Natural killer cell (primary cell): ENCODE measurements around the gene ARL5B. TPM values are rescaled to one million over a fixed set of nuclear protein-coding genes. Genes with fewer than 3 reads are reported as not detected.

Experiments used
- ATAC-seq, 3 donors: fragments of 150-1000 bp in 2 of 3; fragments of 200-7000 bp in 1 of 3; cut with Tn5 transposase; 1 replicate in 1 of 3; 2 replicates in 2 of 3; pipeline ENCODE4 v1.10.0; 2021; ENCODE audit warnings: mild to moderate bottlenecking in 2 of 3, moderate library complexity in 2 of 3
- DNase-seq, 2 donors: peaks; one replicate each; pipeline versions ENCODE4 v3.0.0 to v3.0.0-alpha.2; 2013 to 2021; ENCODE audit warnings: mixed read lengths in 1 of 2
- H3K27ac ChIP-seq: one replicate; pipeline ENCODE4 v1.5.1; 2013; ENCODE audit warnings: mild to moderate bottlenecking, low read length
- H3K27me3 ChIP-seq: one replicate; pipeline ENCODE4 v1.6.1; 2013; ENCODE audit warnings: low read length; ENCODE audit not compliant: control insufficient read depth, insufficient read depth
- H3K36me3 ChIP-seq: one replicate; pipeline ENCODE4 v1.6.1; 2013; ENCODE audit warnings: low read length; ENCODE audit not compliant: control insufficient read depth, insufficient read depth
- H3K4me1 ChIP-seq: one replicate; pipeline ENCODE4 v1.6.1; 2013; ENCODE audit warnings: low read length; ENCODE audit not compliant: control insufficient read depth, insufficient read depth
- H3K4me3 ChIP-seq: one replicate; pipeline ENCODE4 v1.5.1; 2013; ENCODE audit warnings: low read length
- H3K9me3 ChIP-seq: one replicate; pipeline ENCODE4 v1.6.1; 2013; ENCODE audit warnings: low read length; ENCODE audit not compliant: control insufficient read depth, insufficient read depth
- H3K27ac Mint-ChIP-seq, 2 donors: one replicate each; pipeline ENCODE4 v1.8.0; 2022; ENCODE audit warnings: mild to moderate bottlenecking in 2 of 2, mixed read lengths in 2 of 2, moderate library complexity in 1 of 2
- H3K27me3 Mint-ChIP-seq, 2 donors: one replicate each; pipeline ENCODE4 v1.8.0; 2022; ENCODE audit warnings: low read depth in 2 of 2, mixed read lengths in 2 of 2
- H3K36me3 Mint-ChIP-seq: one replicate; pipeline ENCODE4 v1.8.0; 2022; ENCODE audit warnings: mixed read lengths
- H3K4me1 Mint-ChIP-seq, 2 donors: one replicate each; pipeline ENCODE4 v1.8.0; 2022; ENCODE audit warnings: mixed read lengths in 2 of 2
- H3K4me3 Mint-ChIP-seq: one replicate; pipeline ENCODE4 v1.8.0; 2022; ENCODE audit warnings: mild to moderate bottlenecking, moderate library complexity, mixed read lengths
- H3K9me3 Mint-ChIP-seq, 2 donors: one replicate each; pipeline ENCODE4 v1.8.0; 2022; ENCODE audit warnings: mixed read lengths in 2 of 2
- WGBS: methylation state at CpG from one replicate; pipeline ENCODE4 v1.1.7; 2013; ENCODE audit warnings: missing lambda C conversion rate; ENCODE audit not compliant: insufficient coverage; 5-methylcytosine and 5-hydroxymethylcytosine counted together
- intact Hi-C: fragments of 100-400 bp; cut with micrococcal nuclease; formaldehyde crosslinking; loops from one replicate; pipeline ENCODE4 v1.14.2; 2022
- total RNA-seq, 4 donors: library from RNA; stranded (reverse); fragments of 120-200 nt in 1 of 4; gene quantifications; one replicate each; pipeline versions ENCODE4 v1.2.3 to v1.2.4, GENCODE V29; 2013 to 2022
- TF ChIP-seq, protein P1 (sequence below): fragments of 200-600 bp; IDR thresholded peaks from one replicate; pipeline ENCODE4 v1.8.0; 2022; ENCODE audit warnings: antibody characterized with exemption

The ARL5B gene
- total RNA-seq, 3 donors from 2014 or later (not counting 1 experiment from before 2014, with no cell fraction given), result 19.1 to 25.9 (median 20.8) TPM

DNA sequence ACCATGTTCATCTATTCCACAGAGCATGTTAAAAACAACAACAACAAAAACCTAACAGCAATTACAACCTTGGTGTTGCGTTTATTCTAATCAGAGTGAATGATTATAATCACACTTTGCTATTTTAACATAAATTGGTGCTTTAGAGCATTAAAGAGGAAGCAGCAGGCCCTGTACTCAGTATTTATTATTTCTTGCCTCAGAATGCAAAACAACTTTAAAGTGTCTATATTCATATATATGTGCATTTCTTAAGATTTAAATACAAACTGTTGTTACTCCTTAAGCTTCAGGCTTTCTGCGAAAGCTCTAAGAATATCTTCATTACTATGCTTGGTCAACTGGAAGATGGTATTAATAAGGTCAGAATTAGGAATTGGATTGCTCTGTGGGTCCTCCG is 21.5 kb downstream of the ARL5B start:
- Histone ChIP-seq H3K9me3 (no peaks in the 10 kb centered on the region), H3K36me3 (peaks cover 8% of the 10 kb centered on the region), H3K27ac (no peak overlapping the region), H3K27me3 (no peaks in the 10 kb centered on the region), H3K4me1 (no peaks in the 10 kb centered on the region), H3K4me3 (no peak overlapping the region)
- ATAC-seq (no peak), DNase-seq (no peak)
- Mint-ChIP-seq H3K27ac (peak overlapping the region in 1 of 2 donors; percentile 46), H3K4me3 (no peak overlapping the region), H3K4me1 (peaks cover 9 to 14% of the 10 kb centered on the region in 2 donors), H3K36me3 (peaks cover under 1% of the 10 kb centered on the region), H3K9me3 (no peaks in the 10 kb centered on the region), H3K27me3 (no peaks in the 10 kb centered on the region)
- TF ChIP-seq, protein P1, sequence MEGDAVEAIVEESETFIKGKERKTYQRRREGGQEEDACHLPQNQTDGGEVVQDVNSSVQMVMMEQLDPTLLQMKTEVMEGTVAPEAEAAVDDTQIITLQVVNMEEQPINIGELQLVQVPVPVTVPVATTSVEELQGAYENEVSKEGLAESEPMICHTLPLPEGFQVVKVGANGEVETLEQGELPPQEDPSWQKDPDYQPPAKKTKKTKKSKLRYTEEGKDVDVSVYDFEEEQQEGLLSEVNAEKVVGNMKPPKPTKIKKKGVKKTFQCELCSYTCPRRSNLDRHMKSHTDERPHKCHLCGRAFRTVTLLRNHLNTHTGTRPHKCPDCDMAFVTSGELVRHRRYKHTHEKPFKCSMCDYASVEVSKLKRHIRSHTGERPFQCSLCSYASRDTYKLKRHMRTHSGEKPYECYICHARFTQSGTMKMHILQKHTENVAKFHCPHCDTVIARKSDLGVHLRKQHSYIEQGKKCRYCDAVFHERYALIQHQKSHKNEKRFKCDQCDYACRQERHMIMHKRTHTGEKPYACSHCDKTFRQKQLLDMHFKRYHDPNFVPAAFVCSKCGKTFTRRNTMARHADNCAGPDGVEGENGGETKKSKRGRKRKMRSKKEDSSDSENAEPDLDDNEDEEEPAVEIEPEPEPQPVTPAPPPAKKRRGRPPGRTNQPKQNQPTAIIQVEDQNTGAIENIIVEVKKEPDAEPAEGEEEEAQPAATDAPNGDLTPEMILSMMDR, result no peak
- WGBS, result 90% methylated on average over 2 of the region's 3 CpGs
- intact Hi-C loops, result no loop called here

DNA sequence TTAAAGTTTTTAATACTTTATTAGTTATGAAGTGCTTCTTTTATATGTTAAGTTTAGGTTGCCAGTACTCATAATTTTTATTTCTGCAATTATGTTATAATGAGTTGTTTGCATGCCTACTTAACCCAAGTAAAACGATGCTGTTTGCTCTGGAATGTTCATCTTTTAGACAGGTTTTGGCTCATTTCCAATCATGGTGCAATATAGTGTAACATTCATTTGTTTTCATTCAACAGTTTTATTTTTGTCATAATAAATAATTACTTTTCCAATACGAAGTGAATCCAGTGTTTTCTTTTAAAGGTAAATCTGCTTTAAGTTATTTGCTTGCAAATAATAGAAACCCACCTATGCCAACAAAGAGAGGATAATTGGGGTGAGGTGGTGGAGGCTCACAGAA is 22.1 kb downstream of the ARL5B start:
- H3K27ac ChIP-seq, result no peak overlapping the region
- peaks cover 9 to 14% of the 10 kb centered on the region in 2 donors for H3K4me1 Mint-ChIP-seq
- no peaks in the 10 kb centered on the region for H3K27me3 ChIP-seq
- peak overlapping the region in 1 of 2 donors; percentile 46 for H3K27ac Mint-ChIP-seq
- intact Hi-C loops, result no loop called here
- ATAC-seq (no peak), DNase-seq (no peak)
- TF ChIP-seq, protein P1, result no peak
- H3K4me1 ChIP-seq, result no peaks in the 10 kb centered on the region
- no peaks in the 10 kb centered on the region for H3K27me3 Mint-ChIP-seq
- no peak overlapping the region for H3K4me3 Mint-ChIP-seq
- no peaks in the 10 kb centered on the region for H3K9me3 ChIP-seq
- 100% methylated on average over 1 of the region's 2 CpGs for WGBS
- H3K4me3 ChIP-seq, result no peak overlapping the region
- no peaks in the 10 kb centered on the region for H3K9me3 Mint-ChIP-seq
- peaks cover 4% of the 10 kb centered on the region for H3K36me3 ChIP-seq
- H3K36me3 Mint-ChIP-seq, result no peaks in the 10 kb centered on the region

DNA sequence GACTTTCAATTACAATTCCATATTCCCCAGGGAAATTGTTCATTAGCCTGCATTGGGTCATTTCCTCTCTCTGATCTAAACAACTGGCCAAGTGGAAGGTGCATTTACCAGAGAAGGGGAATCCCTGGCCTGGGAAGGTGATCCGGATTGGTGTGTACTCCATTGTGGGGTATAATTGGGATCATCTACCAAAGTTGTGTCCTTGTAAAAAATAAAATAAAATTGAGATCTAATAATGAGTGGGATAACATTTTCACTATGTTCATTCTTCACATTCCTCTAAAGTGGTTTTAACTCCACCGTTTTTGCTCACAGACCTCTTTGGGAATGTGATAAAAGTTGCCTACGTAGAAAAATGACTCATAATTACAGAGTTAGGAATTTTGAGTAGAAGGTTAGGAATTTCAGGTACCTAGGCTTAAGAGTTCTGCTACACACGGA is 22.8 kb downstream of the ARL5B start:
- peak overlapping the region; percentile 46 to 47 for H3K27ac Mint-ChIP-seq
- no peak for DNase-seq

More for the DNA sequence above, 22.8 kb downstream of the ARL5B start:
- Histone ChIP-seq H3K27ac (no peak overlapping the region), H3K9me3 (no peaks in the 10 kb centered on the region), H3K27me3 (no peaks in the 10 kb centered on the region), H3K36me3 (peaks cover under 1% of the 10 kb centered on the region), H3K4me3 (no peak overlapping the region), H3K4me1 (no peaks in the 10 kb centered on the region)
- ATAC-seq, result no peak
- TF ChIP-seq, protein P1, result no peak
- Mint-ChIP-seq H3K9me3 (no peaks in the 10 kb centered on the region), H3K27me3 (no peaks in the 10 kb centered on the region), H3K4me3 (no peak overlapping the region), H3K36me3 (no peaks in the 10 kb centered on the region), H3K4me1 (peaks cover 9 to 14% of the 10 kb centered on the region in 2 donors)
- 89% methylated on average over 4 of the region's 4 CpGs for WGBS
- intact Hi-C loops, result no loop called here
